ENCODE measurements around the gene RAD18.

GRCh38 chr3:8964436-8965370 is 1.4 kb upstream of the RAD18 start:
- TF ChIP-seq CTCF (IDR thresholded peaks at IDR 0.05) (no peak), SMC3 (IDR thresholded peaks at IDR 0.05; ENCODE audit: low read depth, low read length) (no peak), POLR2AphosphoS5 (IDR thresholded peaks at IDR 0.05; ENCODE audit: low read depth, low read length) (no peak), FOXM1 (IDR thresholded peaks at IDR 0.05; ENCODE audit: low read depth) (no peak), EP300 (IDR thresholded peaks at IDR 0.05; ENCODE audit: borderline replicate concordance in 1 of 2, low read depth in 1 of 2, low read length in 1 of 2) (no peak; a peak in 1 of 4 replicates), SIN3A (IDR thresholded peaks at IDR 0.05; ENCODE audit: borderline replicate concordance, low read depth, low read length) (no peak)

Data from SK-N-SH (cell line).